Fibroblast of lung (primary cell): Measurements from ENCODE around the gene HPS1. TPM values are rescaled to one million over a fixed set of nuclear protein-coding genes. Genes with fewer than 3 reads are reported as not detected.

Source experiments
- DNase-seq, 2 donors: peaks; one replicate each; pipeline versions ENCODE4 v3.0.0 to v3.0.0-alpha.2; 2010; ENCODE audit warnings: low read depth in 2 of 2
- H2AFZ ChIP-seq: 2 replicates; pipeline ENCODE4 v1.5.1; 2012; ENCODE audit warnings: low read length, control low read depth, inconsistent platforms
- H3K27ac ChIP-seq: 2 replicates; pipeline ENCODE4 v1.5.1; 2011; ENCODE audit warnings: low read length, control low read depth; ENCODE audit not compliant: insufficient read depth
- H3K27me3 ChIP-seq: 2 replicates; pipeline ENCODE4 v1.5.1; 2011; ENCODE audit warnings: mild to moderate bottlenecking, low read length; ENCODE audit not compliant: control insufficient read depth, insufficient read depth
- H3K36me3 ChIP-seq: 2 replicates; pipeline ENCODE4 v1.5.1; 2011; ENCODE audit warnings: low read length; ENCODE audit not compliant: control insufficient read depth, insufficient read depth
- H3K4me1 ChIP-seq: 2 replicates; pipeline ENCODE4 v1.5.1; 2011; ENCODE audit warnings: low read length; ENCODE audit not compliant: control insufficient read depth, insufficient read depth; ENCODE audit errors: extremely low read depth
- H3K4me2 ChIP-seq: 2 replicates; pipeline ENCODE4 v1.5.1; 2011; ENCODE audit warnings: low read length, control low read depth; ENCODE audit not compliant: insufficient read depth; ENCODE audit errors: extremely low read depth
- H3K4me3 ChIP-seq, 4 experiments: fragments of 200-600 bp in 1 of 4; sonication (generic) in 1 of 4; replicated peaks in 1 of 4; 2 replicates each; pipeline ENCODE4 v1.5.1; 2011 to 2016; ENCODE audit warnings: low read length in 4 of 4, low read depth in 3 of 4, mild to moderate bottlenecking in 3 of 4, control low read depth in 2 of 4, inconsistent platforms in 1 of 4, mixed read lengths in 1 of 4; ENCODE audit not compliant: insufficient read depth in 1 of 4; ENCODE audit errors: control extremely low read depth in 1 of 4
- H3K79me2 ChIP-seq: 2 replicates; pipeline ENCODE4 v1.5.1; 2012; ENCODE audit warnings: mild to moderate bottlenecking, low read length, inconsistent platforms; ENCODE audit not compliant: control insufficient read depth, insufficient read depth
- H3K9ac ChIP-seq: 2 replicates; pipeline ENCODE4 v1.5.1; 2011; ENCODE audit warnings: mild to moderate bottlenecking, low read length, control low read depth; ENCODE audit not compliant: insufficient read depth
- H3K9me3 ChIP-seq: 2 replicates; pipeline ENCODE4 v1.5.1; 2012; ENCODE audit warnings: low read depth, low read length; ENCODE audit not compliant: control insufficient read depth, insufficient read depth
- H4K20me1 ChIP-seq: 2 replicates; pipeline ENCODE4 v1.5.1; 2011; ENCODE audit warnings: low read length; ENCODE audit not compliant: control insufficient read depth, insufficient read depth; ENCODE audit errors: extremely low read depth
- CTCF ChIP-seq, 2 donors: IDR thresholded peaks in 1 of 2; conservative IDR thresholded peaks in 1 of 2; 1 replicate in 1 of 2; 2 replicates in 1 of 2; pipeline ENCODE4 v1.5.1; 2011 to 2012; ENCODE audit warnings: low read length in 2 of 2, control low read depth in 1 of 2, inconsistent platforms in 1 of 2, low read depth in 1 of 2, mild to moderate bottlenecking in 1 of 2
- EZH2 ChIP-seq: IDR thresholded peaks from 2 replicates; pipeline ENCODE4 v1.5.1; 2012; ENCODE audit warnings: low read length, control low read depth, mild to moderate bottlenecking; ENCODE audit errors: missing control alignments
- polyA plus RNA-seq, 2 donors: library from polyadenylated mRNA; depleted of rRNA in 1 of 2; stranded (reverse) in 1 of 2; unstranded in 1 of 2; fragments of >200 nt; gene quantifications; 2 replicates each; pipeline ENCODE4 v1.2.1, GENCODE V29; 2011 to 2012; ENCODE audit warnings: missing spikeins in 1 of 2
- total RNA-seq: library from RNA; depleted of rRNA; stranded (reverse); fragments of >200 nt; gene quantifications from 2 replicates; pipeline ENCODE4 v1.2.1, GENCODE V29; 2014

HPS1 gene
- total and polyA plus RNA-seq, 2 donors (not counting 1 experiment from before 2014, with no cell fraction given): 44.6 to 58.1 TPM

- Histone ChIP-seq H3K4me1 (peaks cover 2% of the 10 kb centered on the region), H3K27ac (no peak overlapping the region), H3K36me3 (no peaks in the 10 kb centered on the region), H3K79me2 (no peaks in the 10 kb centered on the region), H2AFZ (peak overlapping the region; percentile 22), H3K4me3 (no peak overlapping the region), H3K9me3 (no peaks in the 10 kb centered on the region), H4K20me1 (no peaks in the 10 kb centered on the region), H3K9ac (no peak overlapping the region), H3K27me3 (no peaks in the 10 kb centered on the region), H3K4me2 (no peak overlapping the region)
- peak in 1 of 2 donors; percentile 11 for DNase-seq
- TF ChIP-seq CTCF (conservative IDR thresholded peaks at IDR 0.05 in 1 of 2, IDR thresholded peaks at IDR 0.05 in 1 of 2; ENCODE audit: low read depth in 1 of 2, low read length in 2 of 2) (no peak), EZH2 (no peak)
Observed at GRCh38 chr10:98485959-98486358, 39.2 kb upstream of the HPS1 start.

- no peak overlapping the region for H3K4me2 ChIP-seq
- no peak for DNase-seq
- no peak overlapping the region for H2AFZ ChIP-seq
- no peaks in the 10 kb centered on the region for H3K27me3 ChIP-seq
- no peak overlapping the region for H3K9ac ChIP-seq
- no peak overlapping the region for H3K4me3 ChIP-seq
- no peaks in the 10 kb centered on the region for H3K79me2 ChIP-seq
- no peak for TF ChIP-seq CTCF (conservative IDR thresholded peaks at IDR 0.05 in 1 of 2, IDR thresholded peaks at IDR 0.05 in 1 of 2; ENCODE audit: low read depth in 1 of 2, low read length in 2 of 2)
- no peak for TF ChIP-seq EZH2
- no peak overlapping the region for H3K27ac ChIP-seq
- H4K20me1 ChIP-seq: no peaks in the 10 kb centered on the region
- H3K4me1 ChIP-seq: peaks cover 2% of the 10 kb centered on the region
- no peaks in the 10 kb centered on the region for H3K36me3 ChIP-seq
- H3K9me3 ChIP-seq: no peaks in the 10 kb centered on the region
Observed at GRCh38 chr10:98483658-98484057, 36.9 kb upstream of the HPS1 start.

GRCh38 chr10:98482096-98482495 lies 35.4 kb upstream of the HPS1 start:
- H2AFZ ChIP-seq: no peak overlapping the region
- H3K4me1 ChIP-seq: peaks cover 2% of the 10 kb centered on the region
- H3K36me3 ChIP-seq: no peaks in the 10 kb centered on the region
- TF ChIP-seq CTCF (conservative IDR thresholded peaks at IDR 0.05 in 1 of 2, IDR thresholded peaks at IDR 0.05 in 1 of 2; ENCODE audit: low read depth in 1 of 2, low read length in 2 of 2) (no peak), EZH2 (no peak)
- no peaks in the 10 kb centered on the region for H4K20me1 ChIP-seq
- H3K4me3 ChIP-seq: no peak overlapping the region
- no peak for DNase-seq
- H3K9me3 ChIP-seq: no peaks in the 10 kb centered on the region
- no peak overlapping the region for H3K9ac ChIP-seq
- H3K27me3 ChIP-seq: no peaks in the 10 kb centered on the region
- no peak overlapping the region for H3K27ac ChIP-seq
- H3K4me2 ChIP-seq: no peak overlapping the region
- no peaks in the 10 kb centered on the region for H3K79me2 ChIP-seq
